HPDE6-E6E7 (cell line): ENCODE results near the gene CNDP2.
"Not testable (repeated sequence)": the region's sequence is repeated elsewhere in the genome, so short reads cannot be mapped to it uniquely, and the experiment has no call there.

Experiments used
- DNase-seq: peaks from one replicate; pipeline ENCODE4 v3.0.0; 2011; ENCODE audit warnings: missing footprints; ENCODE audit errors: extremely low spot score

CNDP2 gene

DNA sequence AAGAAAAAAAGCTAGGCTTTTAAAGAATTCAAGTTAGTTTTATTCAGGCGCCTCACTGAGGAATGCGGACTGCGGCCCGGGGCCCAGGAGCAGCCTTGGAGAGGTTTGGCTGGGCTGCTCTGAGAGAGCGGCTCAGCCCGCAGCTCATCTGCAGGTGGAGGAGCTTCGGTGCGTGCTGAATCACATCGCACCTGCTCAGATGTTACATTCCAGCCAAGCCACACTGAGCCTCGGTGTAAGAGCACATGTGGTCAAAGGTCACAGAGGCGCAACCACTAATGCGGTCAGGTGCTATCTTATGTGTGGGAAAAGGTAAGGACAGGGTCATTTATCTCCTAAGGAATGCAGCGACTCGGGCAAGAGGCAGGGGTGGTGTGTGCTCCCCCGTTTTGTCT lies 21.1 kb downstream of the CNDP2 start:
- DNase-seq = no peak

DNA sequence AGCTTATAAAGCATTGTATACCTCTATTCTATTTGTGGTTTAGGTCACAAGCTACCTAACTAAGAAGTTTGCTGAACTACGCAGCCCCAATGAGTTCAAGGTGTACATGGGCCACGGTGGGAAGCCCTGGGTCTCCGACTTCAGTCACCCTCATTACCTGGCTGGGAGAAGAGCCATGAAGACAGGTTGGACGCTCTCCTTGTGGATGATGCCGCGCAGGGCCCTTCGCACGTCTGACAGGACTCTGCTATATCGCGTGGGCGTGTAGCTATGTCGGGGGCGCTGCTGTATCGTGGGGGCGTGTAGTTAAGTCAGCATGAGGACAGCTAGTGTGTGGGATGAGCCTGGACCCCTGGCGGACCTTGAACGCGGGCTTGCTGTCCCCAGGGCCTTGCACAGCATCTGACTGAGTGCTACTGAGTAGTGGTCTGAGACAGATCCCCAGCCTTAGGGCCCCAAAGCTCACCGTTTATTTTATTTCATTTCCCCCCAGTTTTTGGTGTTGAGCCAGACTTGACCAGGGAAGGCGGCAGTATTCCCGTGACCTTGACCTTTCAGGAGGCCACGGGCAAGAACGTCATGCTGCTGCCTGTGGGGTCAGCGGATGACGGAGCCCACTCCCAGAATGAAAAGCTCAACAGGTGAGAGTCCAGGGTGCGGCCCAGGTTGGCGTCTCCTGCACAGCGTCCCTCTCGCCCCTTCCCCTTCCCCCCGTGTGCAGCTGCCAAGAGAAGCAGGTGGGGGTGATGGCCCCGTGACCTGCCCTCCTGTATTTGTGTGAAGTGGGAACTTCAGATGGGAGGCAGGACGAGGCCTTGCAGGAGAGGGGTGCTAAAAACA lies 22.5 kb downstream of the CNDP2 start:
- DNase-seq = no peak

DNA sequence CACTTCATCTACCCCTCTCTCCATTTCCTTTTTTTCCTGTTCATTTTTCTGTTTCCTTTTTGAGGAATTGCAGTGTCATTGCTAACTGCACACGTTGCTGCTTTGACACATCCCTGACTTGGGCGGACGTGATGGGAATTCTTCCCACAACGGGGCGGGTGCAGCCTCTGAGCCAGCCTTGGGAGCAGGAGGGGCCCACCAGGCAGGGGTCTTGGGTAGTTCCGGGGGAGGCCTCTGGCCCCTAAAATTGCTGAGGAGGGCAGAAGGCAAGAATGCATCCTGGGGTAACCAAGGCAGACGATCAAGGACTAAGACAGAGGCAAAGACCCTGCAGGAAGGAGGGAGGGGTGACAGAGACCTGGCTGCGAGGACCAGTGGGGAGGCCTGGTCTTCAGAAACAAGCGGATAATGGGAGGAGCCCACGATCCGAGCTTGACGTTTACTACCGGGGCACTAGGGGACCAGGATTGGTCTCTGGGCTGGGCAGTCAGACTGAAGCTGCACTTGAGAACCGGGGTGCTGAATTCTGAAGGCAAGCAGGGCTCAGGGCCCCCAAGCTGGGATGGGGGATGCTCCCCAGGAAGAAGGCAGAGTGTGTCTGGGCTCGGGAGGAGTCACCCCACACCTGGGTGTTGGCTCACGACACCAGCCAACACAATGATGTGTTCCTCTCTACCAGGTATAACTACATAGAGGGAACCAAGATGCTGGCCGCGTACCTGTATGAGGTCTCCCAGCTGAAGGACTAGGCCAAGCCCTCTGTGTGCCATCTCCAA lies 23.3 kb downstream of the CNDP2 start:
- DNase-seq = no peak

DNA sequence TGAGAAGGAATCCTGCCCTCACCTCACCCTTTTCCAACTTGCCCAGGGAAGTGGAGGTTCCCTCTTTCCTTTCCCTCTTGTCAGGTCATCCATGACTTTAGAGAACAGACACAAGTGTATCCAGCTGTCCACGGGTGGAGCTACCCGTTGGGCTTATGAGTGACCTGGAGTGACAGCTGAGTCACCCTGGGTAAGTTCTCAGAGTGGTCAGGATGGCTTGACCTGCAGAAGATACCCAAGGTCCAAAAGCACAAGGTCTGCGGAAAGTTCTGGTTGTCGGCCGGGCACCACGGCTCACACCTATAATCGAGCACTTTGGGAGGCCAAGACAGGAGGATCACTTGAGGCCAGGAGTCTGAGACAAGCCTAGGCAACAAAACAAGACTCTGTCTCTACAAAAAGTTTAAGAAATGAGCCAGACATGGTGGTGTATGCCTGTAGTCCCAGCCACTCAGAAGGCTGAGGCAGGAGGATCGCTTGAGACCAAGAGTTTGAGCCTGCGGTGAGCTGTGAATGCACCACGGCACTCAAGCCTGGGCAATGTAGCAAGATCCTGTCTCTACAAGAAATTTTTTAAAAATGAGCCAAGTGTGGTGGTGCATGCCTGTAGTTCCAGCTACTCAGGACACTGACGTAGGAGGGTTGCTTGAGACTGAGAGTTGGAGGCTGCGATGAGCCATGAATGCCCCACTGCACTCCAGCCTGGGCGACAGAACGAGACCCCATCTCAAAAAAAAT lies 24.1 kb downstream of the CNDP2 start:
- no peak for DNase-seq

DNA sequence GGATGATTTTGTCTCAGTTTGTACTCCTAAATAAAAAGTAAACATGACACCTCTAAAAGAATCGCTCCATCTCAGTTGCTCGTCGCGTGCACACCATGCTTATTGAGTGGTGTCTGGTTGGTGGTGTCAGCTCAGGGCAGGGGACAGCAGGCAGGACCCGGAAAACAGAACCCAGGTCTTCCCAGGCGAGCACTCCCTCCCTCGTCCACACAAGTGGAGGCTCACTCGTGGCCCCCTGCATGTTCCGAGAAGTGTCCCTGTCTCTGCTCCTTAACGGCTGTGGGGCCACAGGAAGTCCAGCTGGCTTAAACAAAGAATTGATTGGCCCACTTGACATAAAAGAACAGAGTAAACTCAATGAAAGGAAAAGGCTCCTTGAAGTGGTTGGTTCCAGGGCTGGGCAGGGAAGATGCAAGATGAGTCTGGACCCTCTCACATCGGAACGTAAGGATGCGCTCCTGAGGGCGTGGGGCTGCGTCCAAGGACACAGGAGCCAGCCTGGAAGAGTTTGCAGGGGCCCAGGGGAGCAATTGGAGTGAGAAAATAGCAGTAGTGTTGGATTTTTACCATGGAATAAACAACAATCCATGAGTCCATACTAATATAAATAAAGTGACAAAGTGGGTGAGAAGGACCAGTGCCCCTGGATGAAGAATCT lies 25.0 kb downstream of the CNDP2 start:
- DNase-seq = no peak

DNA sequence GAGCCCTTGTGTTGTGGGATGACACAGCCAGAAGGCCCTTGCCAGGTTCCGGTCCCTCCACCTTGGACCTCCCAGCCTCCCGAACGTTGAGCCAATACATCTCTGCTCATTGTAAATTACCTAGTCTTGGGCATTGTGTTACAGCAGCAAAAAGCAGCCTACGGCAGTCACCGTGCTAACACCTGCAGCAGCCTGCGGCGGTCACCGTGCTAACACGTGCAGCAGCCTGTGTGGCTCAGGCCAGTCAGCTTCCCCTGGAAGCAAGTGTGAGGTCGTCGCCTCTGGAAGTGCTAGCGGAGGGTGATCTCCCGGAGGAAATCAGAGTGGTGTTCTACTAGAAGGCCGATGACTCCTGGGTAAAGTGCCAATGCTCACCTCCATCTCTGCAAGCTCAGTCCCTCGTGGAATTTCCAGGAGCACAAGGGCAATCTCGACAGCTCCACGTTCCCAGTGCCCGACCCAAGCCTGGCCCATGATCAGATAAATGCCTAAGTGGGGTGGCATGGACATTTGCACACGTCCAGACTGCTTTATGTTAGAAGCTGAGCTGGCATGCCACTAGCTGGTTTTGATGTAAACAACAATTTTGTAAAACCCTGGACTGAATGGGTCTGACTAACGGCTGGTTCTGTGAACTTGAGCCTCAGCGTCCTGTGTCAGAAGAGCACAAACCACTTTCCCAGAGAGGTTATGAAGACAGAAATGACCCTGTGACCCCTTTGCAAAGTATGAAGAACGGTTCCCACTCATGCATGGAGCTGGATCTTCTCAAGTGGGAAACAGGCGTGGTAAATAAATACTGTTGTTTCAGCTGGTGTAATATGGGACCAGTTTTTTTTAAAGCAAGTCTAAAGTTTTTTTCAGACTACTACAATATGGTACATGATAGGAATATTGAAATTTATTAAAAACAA lies 26.7 kb downstream of the CNDP2 start:
- no peak for DNase-seq

DNA sequence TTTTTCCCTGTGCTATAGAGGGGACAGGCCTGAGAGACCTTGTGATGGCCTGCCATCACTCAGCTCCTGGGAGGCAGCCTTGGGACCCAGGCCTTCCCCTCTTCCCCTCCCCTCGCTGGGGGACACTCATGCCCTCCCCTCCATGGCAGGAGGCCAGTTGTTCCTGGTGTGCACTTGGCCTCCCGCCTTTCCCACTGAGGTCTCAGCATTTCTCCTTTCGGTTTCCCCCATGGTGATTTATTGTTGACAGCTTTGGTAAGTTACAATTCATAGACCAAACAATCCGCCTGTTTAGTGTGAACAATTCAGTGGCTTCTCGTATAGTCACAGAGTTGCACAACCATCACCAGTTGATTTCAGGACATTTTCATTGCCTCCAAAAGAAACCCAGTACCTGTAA lies 27.9 kb downstream of the CNDP2 start:
- no peak for DNase-seq

DNA sequence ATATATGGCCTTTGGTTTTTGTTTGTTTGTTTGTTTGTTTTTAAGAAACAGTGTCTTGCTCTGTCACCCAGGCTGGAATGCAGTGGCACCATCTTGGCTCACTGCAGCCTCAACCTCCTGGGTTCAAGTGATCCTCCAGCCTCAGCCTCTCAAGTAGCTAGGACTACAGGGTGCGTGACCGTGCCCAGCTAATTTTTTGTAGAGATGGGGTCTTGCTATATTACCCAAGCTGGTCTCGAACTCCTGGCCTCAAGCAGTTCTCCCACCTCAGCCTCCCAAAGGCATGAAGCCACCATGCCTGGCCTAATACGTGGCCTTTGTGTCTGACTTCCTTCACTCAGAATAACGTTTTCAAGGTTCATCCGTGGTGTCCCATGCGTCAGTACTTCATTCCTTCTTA lies 28.8 kb downstream of the CNDP2 start:
- not testable (repeated sequence) for DNase-seq

DNA sequence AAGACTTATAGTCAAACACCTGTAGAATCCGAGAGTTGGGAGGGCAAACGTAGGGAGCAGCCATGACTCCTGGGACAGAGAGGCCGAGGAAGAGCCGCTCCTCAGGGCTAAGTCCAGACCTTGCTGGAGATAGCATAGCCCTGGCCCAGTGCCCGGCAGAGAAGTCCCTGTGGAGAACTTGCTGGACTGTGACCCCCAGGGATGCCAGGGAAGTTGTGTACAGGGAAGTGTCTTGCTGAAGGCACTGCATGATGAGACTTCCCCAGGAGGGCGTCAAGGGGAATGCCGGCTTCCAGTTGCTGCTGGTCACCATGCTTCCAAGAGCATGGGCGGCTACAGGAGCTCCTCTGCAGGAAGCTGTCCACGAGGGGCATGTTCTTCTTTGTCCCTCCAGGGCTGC lies 29.6 kb downstream of the CNDP2 start:
- DNase-seq = no peak

DNA sequence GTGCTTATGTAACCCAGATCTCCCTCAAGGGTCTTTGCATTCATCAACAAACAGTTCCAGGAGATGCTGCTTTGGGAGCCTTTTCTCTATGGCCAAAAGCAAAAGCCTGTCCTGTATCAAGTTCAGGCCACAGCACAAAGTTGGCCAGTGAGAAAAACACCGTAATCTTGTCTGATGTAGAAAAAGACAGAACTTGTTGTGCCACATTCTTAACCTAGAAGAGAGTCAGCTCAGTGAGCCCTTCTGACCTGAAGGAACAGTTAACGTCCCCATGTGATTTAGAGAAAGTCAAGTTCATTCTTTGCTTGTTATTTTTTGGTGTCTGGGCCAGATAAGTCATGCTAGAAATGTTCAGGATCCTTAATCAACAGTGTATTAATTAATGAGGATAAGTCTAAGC lies 30.3 kb downstream of the CNDP2 start:
- no peak for DNase-seq

DNA sequence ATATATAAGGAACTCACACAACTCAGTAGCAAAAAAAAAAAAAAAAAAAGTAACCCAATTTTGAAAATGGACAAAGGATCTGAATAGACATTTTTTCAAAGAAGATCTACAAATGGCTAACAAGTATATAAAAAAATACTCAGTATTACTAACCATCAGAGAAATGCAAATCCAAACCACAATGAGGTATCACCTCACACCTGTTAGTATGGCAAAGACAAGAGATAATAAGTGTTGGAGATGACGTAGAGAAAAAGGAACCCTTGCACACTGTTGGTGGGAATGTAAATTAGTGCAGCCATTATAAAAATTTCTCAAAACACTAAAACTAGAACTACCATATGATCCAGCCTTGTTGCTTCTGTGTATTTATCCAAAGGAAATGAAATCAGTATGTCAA lies 32.3 kb downstream of the CNDP2 start:
- DNase-seq = no peak

DNA sequence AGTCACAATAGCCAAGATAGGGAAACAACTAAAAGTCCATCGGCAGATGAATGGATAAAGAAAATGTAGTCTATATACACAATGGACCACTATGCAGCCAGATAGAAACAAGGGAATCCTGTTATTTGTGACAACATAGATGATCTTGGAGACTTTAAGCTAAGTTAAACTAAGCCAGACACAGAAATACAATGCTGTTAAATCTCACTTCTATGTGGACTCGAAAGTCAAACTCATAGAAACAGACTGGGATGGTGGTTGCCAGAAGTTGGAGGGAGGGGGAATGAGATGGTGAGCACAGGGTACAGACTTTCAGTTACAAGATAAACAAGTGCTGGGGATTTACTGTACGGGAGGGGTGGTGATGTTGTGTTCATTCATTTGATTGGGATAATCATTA lies 32.8 kb downstream of the CNDP2 start:
- no peak for DNase-seq

DNA sequence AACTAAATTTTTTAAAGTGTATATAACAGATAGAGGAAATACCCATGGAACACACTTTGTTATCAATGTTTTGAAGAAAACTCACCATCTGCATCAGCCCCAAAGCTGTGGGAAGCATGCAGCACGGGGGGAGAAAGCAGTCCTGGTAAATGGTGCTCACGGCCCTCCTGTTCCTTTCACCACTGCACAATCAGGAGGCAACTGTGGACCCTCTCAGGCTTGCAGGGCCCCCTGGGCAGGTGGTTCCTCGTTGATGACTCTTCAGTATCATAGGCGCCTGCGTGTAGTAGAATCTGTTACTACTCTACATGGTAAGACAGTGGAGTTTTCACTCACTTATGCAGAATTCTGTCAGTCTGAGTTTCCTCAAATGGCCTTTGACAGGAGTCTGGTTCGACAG lies 33.2 kb downstream of the CNDP2 start:
- no peak for DNase-seq

DNA sequence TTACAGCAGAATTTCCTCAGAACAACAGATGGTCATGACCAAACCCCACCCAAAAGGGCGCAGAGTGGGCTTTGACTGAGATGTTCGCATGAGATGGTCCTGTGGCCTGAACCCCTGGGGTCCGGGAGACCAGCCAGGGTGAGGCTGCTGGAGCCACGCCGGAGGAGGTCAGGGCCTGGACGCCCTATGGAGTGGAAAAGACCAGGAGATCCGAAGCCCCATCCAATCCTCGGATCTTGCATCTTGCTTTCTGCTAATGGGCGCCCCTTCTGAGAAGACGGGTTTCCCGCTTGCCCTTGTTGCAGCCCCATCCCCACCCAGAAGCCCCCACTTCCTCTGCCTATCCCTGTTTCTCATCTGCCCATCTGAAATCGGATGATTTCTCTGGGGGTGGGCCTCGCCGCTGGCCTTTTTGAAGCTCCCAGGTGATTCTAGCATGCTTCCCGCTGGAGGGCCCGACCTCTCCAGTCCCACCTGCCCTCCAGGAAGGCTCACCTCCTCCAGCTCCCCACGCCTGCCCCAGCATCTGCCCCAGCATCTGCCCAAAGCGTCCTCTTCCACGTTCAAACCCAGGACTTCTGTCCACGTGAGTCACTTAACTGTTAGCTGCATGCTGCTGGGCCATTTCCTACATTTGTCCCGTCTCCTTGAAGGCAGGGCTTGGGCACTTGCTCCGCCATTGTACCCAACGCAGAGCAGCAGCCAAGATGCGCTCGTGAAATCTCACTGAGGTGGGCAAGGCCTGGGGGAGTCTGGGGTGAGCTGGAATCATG lies 33.8 kb downstream of the CNDP2 start:
- DNase-seq = no peak

DNA sequence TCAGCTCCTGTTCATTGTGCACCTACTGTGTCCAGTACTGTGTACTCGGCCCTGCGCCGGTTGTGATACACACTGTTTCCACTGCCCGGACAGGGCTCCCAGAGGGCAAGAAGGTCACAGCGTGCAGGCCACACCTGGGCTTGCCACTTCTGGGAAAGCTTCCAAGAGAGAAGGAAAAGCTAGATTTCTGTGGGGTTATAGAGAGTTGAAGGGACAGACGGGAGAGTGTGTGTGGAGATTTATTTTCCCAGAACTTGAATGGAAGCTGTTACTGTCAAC lies 34.4 kb downstream of the CNDP2 start:
- no peak for DNase-seq

DNA sequence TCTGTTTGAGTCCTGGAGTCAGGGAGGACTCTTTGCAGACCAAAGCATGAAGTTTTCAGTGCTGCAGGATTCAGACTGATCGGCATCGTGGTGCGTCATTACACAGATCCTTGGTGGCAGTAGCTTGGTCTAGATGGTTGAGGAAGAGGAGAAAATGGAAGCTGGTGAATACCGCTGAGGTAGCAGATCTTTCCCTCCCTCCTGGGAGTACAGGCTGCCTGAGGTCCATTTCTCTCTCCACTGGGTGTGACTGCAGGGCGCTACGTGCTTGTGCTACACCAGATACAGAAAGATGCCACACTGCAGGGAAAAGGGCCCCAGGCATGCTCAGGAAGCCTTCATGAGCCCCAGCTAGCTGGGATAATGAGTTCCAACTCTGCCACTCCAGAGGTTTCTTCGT lies 34.9 kb downstream of the CNDP2 start:
- no peak for DNase-seq

DNA sequence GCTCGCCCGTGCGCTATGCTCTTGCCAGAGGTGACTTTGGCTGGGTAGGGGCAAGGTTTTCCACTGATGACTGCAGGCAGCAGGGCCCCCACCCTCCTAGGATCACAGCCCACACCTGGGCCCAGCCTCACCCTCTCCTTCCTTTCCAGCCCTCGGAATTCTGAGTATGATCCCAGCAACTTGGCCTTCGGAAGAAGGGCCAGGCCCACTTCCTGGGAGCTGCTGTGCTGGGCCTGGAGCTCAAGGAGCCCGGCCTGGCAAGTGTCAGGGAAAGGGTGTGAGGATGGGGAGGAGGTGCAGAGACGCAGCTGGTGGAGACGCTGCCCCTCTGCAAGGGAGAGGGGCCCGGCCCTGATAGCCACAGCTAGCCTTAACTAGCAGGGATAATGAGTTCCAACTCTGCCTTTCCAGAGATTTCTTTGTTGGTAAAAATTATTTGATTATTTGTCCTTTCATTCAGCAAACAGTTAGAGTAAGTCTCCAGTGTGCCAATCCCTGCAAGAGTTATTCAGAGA lies 36.4 kb downstream of the CNDP2 start:
- DNase-seq = no peak

DNA sequence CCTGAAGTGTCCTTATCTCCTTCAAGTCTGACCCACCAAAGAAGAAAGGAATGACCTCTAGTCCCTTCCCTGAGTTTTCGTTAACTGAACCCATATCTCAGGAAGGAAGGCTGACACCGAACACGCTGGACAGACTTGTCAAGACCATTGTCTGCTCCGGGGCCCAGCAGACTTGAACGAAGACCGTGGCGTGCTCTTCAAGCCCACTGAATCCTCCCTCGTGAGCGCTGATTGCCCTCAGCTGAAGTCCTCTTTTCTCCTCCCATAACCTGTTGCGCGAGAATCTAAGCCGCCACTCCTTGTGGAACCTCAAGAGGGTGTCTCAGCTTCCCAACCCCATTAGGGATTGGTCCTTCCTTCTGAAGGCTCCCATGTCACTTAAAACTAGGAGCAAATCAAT lies 37.5 kb downstream of the CNDP2 start:
- no peak for DNase-seq

DNA sequence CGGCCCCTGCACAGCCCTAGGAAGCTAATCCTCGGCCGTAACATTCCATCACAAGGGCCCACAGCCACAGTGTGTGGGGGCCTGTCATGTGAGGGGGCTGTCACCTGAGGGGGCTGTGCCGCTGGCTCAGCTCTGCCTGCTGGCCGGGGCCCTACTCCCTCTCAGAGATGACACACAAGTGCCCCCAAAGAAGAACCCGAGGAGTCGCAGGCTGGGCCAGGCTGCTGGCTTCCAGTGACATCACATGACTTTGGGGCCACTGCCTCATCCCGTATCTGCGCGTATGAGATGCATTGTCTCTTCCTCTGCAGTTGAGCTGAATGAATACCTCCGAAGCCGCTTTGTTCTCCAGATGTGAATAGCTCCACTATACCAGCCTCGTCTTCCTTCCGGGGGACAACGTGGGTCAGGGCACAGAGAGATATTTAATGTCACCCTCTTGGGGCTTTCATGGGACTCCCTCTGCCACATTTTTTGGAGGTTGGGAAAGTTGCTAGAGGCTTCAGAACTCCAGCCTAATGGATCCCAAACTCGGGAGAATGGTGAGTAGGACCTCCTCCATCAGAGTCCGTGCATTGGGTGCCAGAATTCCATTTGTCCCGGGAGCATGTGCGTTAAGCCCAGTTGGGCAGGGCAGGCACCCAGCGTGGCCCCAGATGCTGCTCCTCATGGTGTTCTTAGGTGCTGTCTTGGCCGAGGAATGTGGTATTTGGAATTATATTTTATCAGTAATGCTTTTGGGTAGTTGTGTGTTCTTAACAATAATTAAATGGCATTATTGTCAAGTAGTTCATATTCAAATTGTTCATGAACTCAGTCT lies 38.2 kb downstream of the CNDP2 start, which contains the start of gene CNDP1:
Gene CNDP1, plus strand, starts transcription at position 351 of the 820 bp plus-strand sequence. Its CDS starts 168 bp downstream, at position 519.
- DNase-seq = no peak
